Trophoblast cell (in vitro differentiated cells and primary cell): ENCODE data around the gene PPP3CB.

Source experiments
- DNase-seq, 2 donors: peaks; one replicate each; pipeline ENCODE4 v3.0.0-alpha.2; 2016
- H2AFZ ChIP-seq: 2 replicates; pipeline ENCODE4 v1.6.1; 2013; ENCODE audit warnings: low read length, moderate library complexity, mild to moderate bottlenecking; ENCODE audit not compliant: insufficient read depth, poor library complexity
- H2AK5ac ChIP-seq: 2 replicates; pipeline ENCODE4 v1.6.1; 2013; ENCODE audit warnings: mild to moderate bottlenecking, low read length
- H2BK120ac ChIP-seq: 2 replicates; pipeline ENCODE4 v1.6.1; 2013; ENCODE audit warnings: low read length, mild to moderate bottlenecking, moderate library complexity; ENCODE audit not compliant: insufficient read depth, poor library complexity
- H2BK12ac ChIP-seq: 2 replicates; pipeline ENCODE4 v1.6.1; 2013; ENCODE audit warnings: mild to moderate bottlenecking, low read length, moderate library complexity
- H2BK5ac ChIP-seq: 2 replicates; pipeline ENCODE4 v1.6.1; 2013; ENCODE audit warnings: low read length, low read depth, moderate library complexity, mild to moderate bottlenecking; ENCODE audit not compliant: poor library complexity
- H3K14ac ChIP-seq: 2 replicates; pipeline ENCODE4 v1.6.1; 2013; ENCODE audit warnings: mild to moderate bottlenecking, low read length
- H3K18ac ChIP-seq: 2 replicates; pipeline ENCODE4 v1.6.1; 2013; ENCODE audit warnings: mild to moderate bottlenecking, low read length
- H3K23ac ChIP-seq: 2 replicates; pipeline ENCODE4 v1.6.1; 2013; ENCODE audit warnings: low read length
- H3K27ac ChIP-seq: 2 replicates; pipeline ENCODE4 v1.5.1; 2013; ENCODE audit warnings: low read depth, mild to moderate bottlenecking, inconsistent platforms, low read length, moderate library complexity
- H3K27me3 ChIP-seq: 2 replicates; pipeline ENCODE4 v1.6.1; 2013; ENCODE audit warnings: inconsistent platforms, mild to moderate bottlenecking, low read length, moderate library complexity; ENCODE audit not compliant: insufficient read depth
- H3K36me3 ChIP-seq, 2 experiments: 1 replicate in 1 of 2; 2 replicates in 1 of 2; pipeline ENCODE4 v1.6.1; 2013; ENCODE audit warnings: low read length in 2 of 2, mild to moderate bottlenecking in 2 of 2, moderate library complexity in 1 of 2; ENCODE audit not compliant: insufficient read depth in 2 of 2, control insufficient read depth in 1 of 2
- H3K4ac ChIP-seq: 2 replicates; pipeline ENCODE4 v1.6.1; 2013; ENCODE audit warnings: low read depth, mild to moderate bottlenecking, low read length, moderate library complexity
- H3K4me1 ChIP-seq, 2 experiments: 1 replicate in 1 of 2; 2 replicates in 1 of 2; pipeline ENCODE4 v1.6.1; 2013; ENCODE audit warnings: low read length in 2 of 2, mild to moderate bottlenecking in 2 of 2, moderate library complexity in 1 of 2; ENCODE audit not compliant: insufficient read depth in 2 of 2, control insufficient read depth in 1 of 2
- H3K4me2 ChIP-seq: 2 replicates; pipeline ENCODE4 v1.6.1; 2013; ENCODE audit warnings: inconsistent platforms, mild to moderate bottlenecking, low read length, moderate library complexity
- H3K4me3 ChIP-seq: 2 replicates; pipeline ENCODE4 v1.5.1; 2013; ENCODE audit warnings: mild to moderate bottlenecking, low read depth, low read length, inconsistent platforms
- H3K79me1 ChIP-seq: one replicate; pipeline ENCODE4 v1.6.1; 2013; ENCODE audit warnings: low read length
- H3K79me2 ChIP-seq: 2 replicates; pipeline ENCODE4 v1.6.1; 2013; ENCODE audit warnings: low read length, mild to moderate bottlenecking; ENCODE audit not compliant: control insufficient read depth, insufficient read depth, poor library complexity
- H3K9ac ChIP-seq: 2 replicates; pipeline ENCODE4 v1.6.1; 2013; ENCODE audit warnings: mild to moderate bottlenecking, low read length
- H3K9me3 ChIP-seq: 2 replicates; pipeline ENCODE4 v1.6.1; 2013; ENCODE audit warnings: low read depth, mild to moderate bottlenecking, control low read depth, inconsistent platforms, low read length; ENCODE audit not compliant: insufficient read depth
- H4K12ac ChIP-seq: 2 replicates; pipeline ENCODE4 v1.6.1; 2013; ENCODE audit warnings: low read depth, mild to moderate bottlenecking, low read length, moderate library complexity
- H4K8ac ChIP-seq: 2 replicates; pipeline ENCODE4 v1.6.1; 2013; ENCODE audit warnings: low read depth, mild to moderate bottlenecking, low read length, moderate library complexity
- H4K91ac ChIP-seq: one replicate; pipeline ENCODE4 v1.6.1; 2013; ENCODE audit warnings: low read depth, mild to moderate bottlenecking, low read length, moderate library complexity
- WGBS: extraction: QIAGEN DNeasy Blood & Tissue Kit; methylation state at CpG from one replicate; pipeline ENCODE4 v1.1.7; 2013; ENCODE audit warnings: missing lambda C conversion rate; ENCODE audit not compliant: insufficient read length, insufficient coverage; ENCODE audit errors: extremely low coverage; 5-methylcytosine and 5-hydroxymethylcytosine counted together

The PPP3CB gene

DNA sequence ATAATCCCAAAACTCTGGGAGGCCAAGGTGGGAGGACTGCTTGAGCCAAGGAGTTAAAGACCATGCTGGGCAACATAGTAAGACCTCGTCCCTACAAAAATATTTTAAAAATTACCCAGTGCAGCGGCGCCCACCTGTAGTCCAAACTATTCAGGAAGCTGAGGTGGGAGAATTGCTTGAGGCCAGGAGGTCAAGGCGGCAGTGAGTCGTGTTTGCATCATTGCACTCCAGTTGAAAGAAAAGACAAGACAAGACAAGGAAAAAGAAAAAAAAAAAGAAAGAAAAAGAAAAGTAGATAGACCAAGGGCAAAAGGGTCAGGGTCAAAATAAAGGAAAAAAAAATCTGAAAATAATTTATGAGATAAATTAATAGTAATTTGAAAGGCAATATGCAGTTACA lies 87.8 kb downstream of the PPP3CB start:
- no peak overlapping the region for H3K18ac ChIP-seq
- no peaks in the 10 kb centered on the region for H3K27me3 ChIP-seq
- no peak overlapping the region for H3K4me3 ChIP-seq
- no peak overlapping the region for H3K23ac ChIP-seq
- no peak overlapping the region for H2BK120ac ChIP-seq
- H3K4me2 ChIP-seq: no peak overlapping the region
- H3K14ac ChIP-seq: no peak overlapping the region
- no CpG with 5 or more reads among the region's 5 CpGs for WGBS
- H3K36me3 ChIP-seq: no peaks in the 10 kb centered on the region
- H2AFZ ChIP-seq: no peak overlapping the region
- H3K79me2 ChIP-seq: peaks cover 2% of the 10 kb centered on the region
- no peak overlapping the region for H4K91ac ChIP-seq
- no peak overlapping the region for H2BK12ac ChIP-seq
- no peak overlapping the region for H3K27ac ChIP-seq
- H2BK5ac ChIP-seq: no peak overlapping the region
- DNase-seq: no peak
- H3K9ac ChIP-seq: no peak overlapping the region
- H3K79me1 ChIP-seq: no peaks in the 10 kb centered on the region
- H4K12ac ChIP-seq: no peak overlapping the region
- peak overlapping the region; percentile 6 for H3K4ac ChIP-seq
- peaks cover 3% of the 10 kb centered on the region in 2 experiments for H3K4me1 ChIP-seq
- no peak overlapping the region for H2AK5ac ChIP-seq
- no peak overlapping the region for H4K8ac ChIP-seq
- H3K9me3 ChIP-seq: no peaks in the 10 kb centered on the region

DNA sequence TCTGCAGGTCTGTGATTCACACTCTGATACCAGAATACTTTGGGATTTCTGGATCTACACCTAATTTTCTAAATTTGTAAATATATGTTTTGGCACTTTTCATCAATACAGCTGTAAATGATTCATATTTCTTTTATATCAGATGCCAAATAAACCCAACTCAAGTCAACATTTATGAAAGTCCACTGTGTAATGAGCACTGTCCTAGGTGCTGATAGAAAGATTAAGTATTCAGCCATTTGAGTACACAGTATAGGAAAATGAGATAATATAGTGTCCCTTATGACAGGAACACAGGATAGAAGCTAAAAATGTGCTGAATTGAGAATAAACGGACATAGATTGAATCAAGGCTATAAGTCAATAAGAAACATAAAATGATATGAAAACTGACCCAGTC lies 88.3 kb downstream of the PPP3CB start:
- Histone ChIP-seq H3K4me3 (no peak overlapping the region), H3K79me2 (no peaks in the 10 kb centered on the region), H3K36me3 (no peaks in the 10 kb centered on the region), H2AK5ac (no peak overlapping the region), H2BK120ac (no peak overlapping the region), H3K79me1 (no peaks in the 10 kb centered on the region), H3K4me2 (no peak overlapping the region), H3K27me3 (no peaks in the 10 kb centered on the region), H3K4ac (no peak overlapping the region), H4K8ac (no peak overlapping the region), H3K9me3 (no peaks in the 10 kb centered on the region), H3K9ac (no peak overlapping the region), H3K14ac (no peak overlapping the region), H2AFZ (no peak overlapping the region), H2BK5ac (no peak overlapping the region), H2BK12ac (no peak overlapping the region), H4K91ac (no peak overlapping the region), H4K12ac (no peak overlapping the region), H3K4me1 (no peaks in the 10 kb centered on the region), H3K18ac (no peak overlapping the region), H3K27ac (no peak overlapping the region), H3K23ac (no peak overlapping the region)
- WGBS: no CpG with 5 or more reads among the region's 1 CpG
- DNase-seq: no peak

DNA sequence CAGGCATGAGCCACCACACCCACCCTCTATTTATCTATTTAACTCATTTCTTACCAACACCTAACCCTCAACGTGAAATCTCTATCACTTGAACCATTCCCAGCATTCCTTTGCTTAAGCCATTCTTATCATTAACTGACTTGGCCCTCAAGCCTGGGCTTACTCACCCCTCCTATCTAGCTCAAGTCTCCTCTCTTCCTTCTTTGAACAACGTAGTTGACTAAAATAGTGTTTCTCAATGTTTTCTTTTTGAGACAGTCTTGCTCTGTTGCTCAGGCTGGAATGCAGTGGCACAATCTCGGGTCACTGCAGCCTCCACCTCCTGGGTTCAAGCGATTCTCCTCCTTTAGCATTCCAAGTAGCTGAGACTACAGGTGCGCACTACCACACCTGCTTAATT lies 89.0 kb downstream of the PPP3CB start:
- no peak overlapping the region for H3K14ac ChIP-seq
- H4K91ac ChIP-seq: no peak overlapping the region
- H3K79me2 ChIP-seq: no peaks in the 10 kb centered on the region
- no peak overlapping the region for H2BK5ac ChIP-seq
- 100% methylated on average over 1 of the region's 5 CpGs for WGBS
- H3K23ac ChIP-seq: no peak overlapping the region
- H2BK120ac ChIP-seq: no peak overlapping the region
- no peak overlapping the region for H3K4me2 ChIP-seq
- no peaks in the 10 kb centered on the region for H3K79me1 ChIP-seq
- H2AFZ ChIP-seq: no peak overlapping the region
- H3K18ac ChIP-seq: no peak overlapping the region
- no peaks in the 10 kb centered on the region for H3K27me3 ChIP-seq
- H4K8ac ChIP-seq: no peak overlapping the region
- H3K4ac ChIP-seq: no peak overlapping the region
- H4K12ac ChIP-seq: no peak overlapping the region
- DNase-seq: peak; percentile 60 to 72
- no peak overlapping the region for H3K9ac ChIP-seq
- no peak overlapping the region for H2AK5ac ChIP-seq
- H3K4me1 ChIP-seq: no peaks in the 10 kb centered on the region
- no peaks in the 10 kb centered on the region for H3K36me3 ChIP-seq
- no peak overlapping the region for H3K27ac ChIP-seq
- H3K9me3 ChIP-seq: no peaks in the 10 kb centered on the region
- H2BK12ac ChIP-seq: no peak overlapping the region
- H3K4me3 ChIP-seq: no peak overlapping the region

DNA sequence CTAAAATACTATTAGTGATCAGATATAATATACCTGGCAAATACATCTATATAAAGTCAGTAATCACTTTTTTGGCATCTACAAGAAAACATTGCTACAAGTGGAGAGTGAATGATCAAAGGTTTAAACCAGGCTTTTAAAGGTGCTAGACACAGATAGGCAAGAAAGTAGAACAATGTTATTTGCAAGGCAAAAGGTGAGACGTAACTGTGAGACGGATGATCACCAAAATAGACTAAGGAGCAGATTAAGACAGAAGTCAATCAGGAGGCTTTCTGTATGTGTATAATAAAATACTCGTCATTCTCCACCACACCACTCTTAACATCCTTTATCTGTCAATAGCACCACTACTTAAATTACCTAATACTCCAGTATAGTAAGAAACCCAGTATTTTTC lies 90.3 kb downstream of the PPP3CB start:
- no peaks in the 10 kb centered on the region for H3K79me1 ChIP-seq
- H2BK5ac ChIP-seq: no peak overlapping the region
- DNase-seq: no peak
- H3K18ac ChIP-seq: no peak overlapping the region
- H2AFZ ChIP-seq: no peak overlapping the region
- no peaks in the 10 kb centered on the region for H3K36me3 ChIP-seq
- no peak overlapping the region for H3K4ac ChIP-seq
- H3K9ac ChIP-seq: no peak overlapping the region
- H2AK5ac ChIP-seq: no peak overlapping the region
- no peaks in the 10 kb centered on the region for H3K9me3 ChIP-seq
- no peak overlapping the region for H3K14ac ChIP-seq
- H2BK12ac ChIP-seq: no peak overlapping the region
- no peak overlapping the region for H3K4me3 ChIP-seq
- no peak overlapping the region for H3K23ac ChIP-seq
- WGBS: no CpG with 5 or more reads among the region's 3 CpGs
- H3K79me2 ChIP-seq: no peaks in the 10 kb centered on the region
- H4K91ac ChIP-seq: no peak overlapping the region
- H3K4me1 ChIP-seq: no peaks in the 10 kb centered on the region
- H4K8ac ChIP-seq: no peak overlapping the region
- no peak overlapping the region for H3K4me2 ChIP-seq
- no peak overlapping the region for H4K12ac ChIP-seq
- H3K27me3 ChIP-seq: no peaks in the 10 kb centered on the region
- no peak overlapping the region for H3K27ac ChIP-seq
- no peak overlapping the region for H2BK120ac ChIP-seq
